ENCODE data around the gene FAM168A.

DNA sequence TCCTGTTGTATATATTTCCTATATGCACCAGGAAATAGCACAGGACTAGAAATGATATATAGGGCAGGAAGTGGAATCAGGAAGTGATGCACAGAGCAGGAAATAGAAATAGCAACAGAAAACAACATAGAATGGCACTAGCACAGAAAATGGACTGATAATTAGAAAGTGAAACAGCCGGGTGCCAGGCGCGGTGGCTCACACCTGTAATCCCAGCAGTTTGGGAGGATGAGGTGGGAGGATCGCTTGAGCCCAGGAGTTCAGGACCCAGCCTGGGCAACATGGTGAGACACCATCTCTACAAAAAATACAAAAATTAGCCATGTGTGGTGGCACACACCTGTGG, 231.7 kb downstream of the FAM168A start:
- no peak for TF ChIP-seq CTCF (IDR thresholded peaks at IDR 0.05; ENCODE audit: poor library complexity)
- TF ChIP-seq EZH2 (IDR thresholded peaks at IDR 0.05; ENCODE audit: borderline replicate concordance): no peak
- TF ChIP-seq EZH2phosphoT487 (IDR thresholded peaks at IDR 0.05; ENCODE audit: low read depth, severe bottlenecking, unreplicated experiment): no peak
